Peyer's patch (tissue), 4 donors: ENCODE results near the gene SP5.

ENCODE experiments used
- CTCF ChIP-seq, 6 experiments: fragments of 450-650 bp in 4 of 6; fragments of 200-600 bp in 2 of 6; sonication (generic) in 1 of 6; IDR thresholded peaks; one replicate each; pipeline ENCODE4 v1.5.1; 2017 to 2019; ENCODE audit warnings: antibody characterized with exemption in 6 of 6, mild to moderate bottlenecking in 3 of 6, moderate library complexity in 1 of 6
- POLR2A ChIP-seq, 2 donors: fragments of 450-650 bp; IDR thresholded peaks; one replicate each; pipeline ENCODE4 v1.5.1; 2017; ENCODE audit warnings: antibody characterized with exemption in 2 of 2, mild to moderate bottlenecking in 2 of 2, moderate library complexity in 2 of 2

- TF ChIP-seq CTCF (IDR thresholded peaks at IDR 0.05), result no peak
- TF ChIP-seq POLR2A (IDR thresholded peaks at IDR 0.05), result no peak
Measured at GRCh38 chr2:170695521-170696410, 19.4 kb upstream of the SP5 start.
